IMR-90 (cell line): ENCODE results near the gene LIN7C. TPM values are rescaled to one million over a fixed set of nuclear protein-coding genes. Genes with fewer than 3 reads are reported as not detected.

Source experiments
- ATAC-seq: fragments of 200-7000 bp; cut with Tn5 transposase; 2 replicates; pipeline ENCODE4 v1.9.1; 2020; ENCODE audit warnings: low read depth, mild to moderate bottlenecking, moderate library complexity
- BruUV-seq: library from RNA; stranded (reverse); fragments of 400-500 nt; replicated peaks from 2 replicates; lab custom pipeline; 2021; lab: Mats Ljungman, UMichigan
- CTCF ChIA-PET: fragments of 300-600 bp; formaldehyde crosslinking; extraction: SDS; loops from one replicate; lab custom pipeline; 2021; ENCODE audit warnings: antibody characterized with exemption; lab: Yijun Ruan, JAX
- POLR2A ChIA-PET: fragments of 300-600 bp; sonication (Branson Sonifier 250); formaldehyde crosslinking; loops from one replicate; lab custom pipeline; 2022; ENCODE audit warnings: antibody characterized with exemption; ENCODE audit not compliant: unreplicated experiment; lab: Charles Lee
- DNase-seq: peaks from one replicate; pipeline ENCODE4 v3.0.0; 2013
- H2AFZ ChIP-seq: replicated peaks from 2 replicates; pipeline ENCODE3; 2013; ENCODE audit warnings: low read length, mild to moderate bottlenecking; ENCODE audit not compliant: poor library complexity
- H2AK5ac ChIP-seq: 2 replicates; pipeline ENCODE4 v1.6.1; 2013; ENCODE audit warnings: low read depth, low read length, inconsistent platforms
- H2AK9ac ChIP-seq: replicated peaks from 2 replicates; pipeline ENCODE3; 2013; ENCODE audit warnings: mild to moderate bottlenecking, low read depth, low read length, moderate library complexity; ENCODE audit not compliant: poor library complexity
- H2BK120ac ChIP-seq: 2 replicates; pipeline ENCODE4 v1.6.1; 2013; ENCODE audit warnings: low read depth, low read length, inconsistent platforms
- H2BK15ac ChIP-seq: 3 replicates; pipeline ENCODE4 v1.6.1; 2013; ENCODE audit warnings: low read depth, low read length, inconsistent platforms
- H2BK20ac ChIP-seq: 2 replicates; pipeline ENCODE4 v1.6.1; 2013; ENCODE audit warnings: low read depth, mild to moderate bottlenecking, inconsistent platforms, low read length, moderate library complexity
- H2BK5ac ChIP-seq: 2 replicates; pipeline ENCODE4 v1.6.1; 2013; ENCODE audit warnings: mild to moderate bottlenecking, low read depth, low read length, inconsistent platforms; ENCODE audit not compliant: poor library complexity, severe bottlenecking
- H3K14ac ChIP-seq: replicated peaks from 2 replicates; pipeline ENCODE4 v1.6.1; 2013; ENCODE audit warnings: low read depth, low read length, inconsistent platforms
- H3K18ac ChIP-seq: 2 replicates; pipeline ENCODE4 v1.6.1; 2013; ENCODE audit warnings: low read depth, low read length, control low read depth
- H3K23ac ChIP-seq: 2 replicates; pipeline ENCODE4 v1.6.1; 2013; ENCODE audit warnings: low read depth, low read length, inconsistent platforms
- H3K27ac ChIP-seq: 2 replicates; pipeline ENCODE4 v1.5.1; 2013; ENCODE audit warnings: mild to moderate bottlenecking, control low read depth, low read length; ENCODE audit not compliant: insufficient read depth
- H3K27me3 ChIP-seq: 2 replicates; pipeline ENCODE4 v1.6.1; 2013; ENCODE audit warnings: low read length; ENCODE audit not compliant: control insufficient read depth, insufficient read depth
- H3K36me3 ChIP-seq: 2 replicates; pipeline ENCODE4 v1.6.1; 2013; ENCODE audit warnings: low read length, mixed read lengths; ENCODE audit not compliant: control insufficient read depth, insufficient read depth
- H3K4ac ChIP-seq: 2 replicates; pipeline ENCODE4 v1.6.1; 2013; ENCODE audit warnings: low read depth, low read length, inconsistent platforms
- H3K4me1 ChIP-seq: 2 replicates; pipeline ENCODE4 v1.6.1; 2013; ENCODE audit warnings: low read length, mixed read lengths; ENCODE audit not compliant: control insufficient read depth, insufficient read depth
- H3K4me2 ChIP-seq: 2 replicates; pipeline ENCODE4 v1.6.1; 2013; ENCODE audit warnings: low read depth, mild to moderate bottlenecking, control low read depth, low read length, moderate library complexity
- H3K4me3 ChIP-seq: 2 replicates; pipeline ENCODE4 v1.5.1; 2013; ENCODE audit warnings: low read depth, mild to moderate bottlenecking, control low read depth, low read length, moderate library complexity; ENCODE audit not compliant: insufficient read depth
- H3K56ac ChIP-seq: 2 replicates; pipeline ENCODE4 v1.6.1; 2013; ENCODE audit warnings: low read length, inconsistent platforms; ENCODE audit not compliant: insufficient read depth; ENCODE audit errors: extremely low read depth
- H3K79me1 ChIP-seq, 2 experiments: 2 replicates each; pipeline ENCODE4 v1.6.1; 2013; ENCODE audit warnings: low read length in 2 of 2, inconsistent platforms in 1 of 2, low read depth in 1 of 2
- H3K9ac ChIP-seq: 2 replicates; pipeline ENCODE4 v1.6.1; 2013; ENCODE audit warnings: low read depth, low read length, control low read depth
- H3K9me1 ChIP-seq: 2 replicates; pipeline ENCODE4 v1.6.1; 2013; ENCODE audit warnings: low read length, inconsistent platforms; ENCODE audit not compliant: insufficient read depth
- H3K9me3 ChIP-seq: 2 replicates; pipeline ENCODE4 v1.6.1; 2013; ENCODE audit warnings: low read length; ENCODE audit not compliant: control insufficient read depth, insufficient read depth
- H4K20me1 ChIP-seq: 2 replicates; pipeline ENCODE4 v1.6.1; 2013; ENCODE audit warnings: low read length, inconsistent platforms; ENCODE audit not compliant: insufficient read depth
- H4K5ac ChIP-seq: 2 replicates; pipeline ENCODE4 v1.6.1; 2013; ENCODE audit warnings: mild to moderate bottlenecking, low read depth, low read length, control low read depth
- H4K8ac ChIP-seq, 2 experiments: 2 replicates each; pipeline ENCODE4 v1.6.1; 2013; ENCODE audit warnings: low read depth in 2 of 2, low read length in 2 of 2, control low read depth in 1 of 2, inconsistent platforms in 1 of 2
- H4K91ac ChIP-seq: 2 replicates; pipeline ENCODE4 v1.6.1; 2013; ENCODE audit warnings: low read depth, low read length, inconsistent platforms; ENCODE audit not compliant: insufficient read depth
- MXI1 ChIP-seq: IDR thresholded peaks from 2 replicates; pipeline ENCODE4 v1.6.1; 2012; ENCODE audit warnings: low read depth, mild to moderate bottlenecking, low read length, moderate library complexity, borderline replicate concordance
- WGBS, 2 experiments: methylation state at CpG; one replicate each; pipeline versions ENCODE4 v1.1.5 to v1.1.7; 2013; ENCODE audit warnings: missing lambda C conversion rate in 2 of 2; ENCODE audit not compliant: insufficient read length in 1 of 2; ENCODE audit errors: extremely low coverage in 2 of 2; 5-methylcytosine and 5-hydroxymethylcytosine counted together
- dilution Hi-C: fragments of 300-500 bp; cut with HindIII; formaldehyde crosslinking; loops from one replicate; pipeline ENCODE4 v1.14.3; 2018; ENCODE audit warnings: low sequenced_read_pairs; ENCODE audit not compliant: unreplicated experiment
- in situ Hi-C: fragments of 300-500 bp; cut with MboI; formaldehyde crosslinking; loops from 3 replicates; pipeline ENCODE4 v1.14.3; 2019; ENCODE audit warnings: low sequenced_read_pairs, inconsistent platforms, mixed read lengths
- intact Hi-C: fragments of 100-400 bp; cut with micrococcal nuclease; formaldehyde crosslinking; loops from 2 replicates; pipeline ENCODE4 v1.10.0; 2022
- polyA plus RNA-seq, 3 experiments: library from polyadenylated mRNA; depleted of rRNA; stranded (reverse); fragments of >200 nt; gene quantifications; 2 replicates each; pipeline ENCODE4 v1.2.3, GENCODE V29; 2012; ENCODE audit warnings: low replicate concordance in 1 of 3
- total RNA-seq: library from RNA; depleted of rRNA; stranded (reverse); fragments of >200 nt; gene quantifications from 2 replicates; pipeline ENCODE4 v1.2.3, GENCODE V29; 2012

Gene LIN7C
- total and polyA plus RNA-seq, 2 of the 4 experiments (the other 2 are of a cell fraction): 12.2 to 25.5 TPM

DNA sequence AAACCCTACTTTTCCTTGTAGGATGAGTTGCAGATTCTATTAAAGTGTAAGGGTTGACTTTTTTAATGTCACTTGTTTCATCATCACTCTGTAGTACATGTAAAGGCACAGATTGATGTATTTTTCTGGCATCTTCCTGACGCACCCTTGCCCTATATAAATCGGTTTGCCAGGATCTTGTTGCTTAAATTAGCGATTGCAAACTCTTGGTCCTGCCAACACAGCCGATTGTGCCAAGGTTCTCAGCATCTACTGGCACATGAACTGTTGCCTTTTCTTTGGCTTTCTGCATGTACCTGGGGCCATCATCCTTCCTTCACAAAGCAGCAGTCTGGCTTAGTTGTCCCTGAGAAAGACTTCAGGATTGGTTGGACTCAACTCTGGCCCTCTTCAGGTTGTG lies 7.5 kb upstream of the LIN7C start:
- ChIA-PET CTCF (no interaction called here), POLR2A (interaction anchor here (0.6 kb wide), 1 partner anchor 14 kb away, joined by 4 read pairs; no protein-coding TSS in a partner anchor)
- Histone ChIP-seq H3K4me3 (no peak overlapping the region), H4K91ac (no peak overlapping the region), H3K36me3 (no peaks in the 10 kb centered on the region; the same call in 1 of the 2 replicates), H3K56ac (no peak overlapping the region), H2BK120ac (no peak overlapping the region), H2BK5ac (no peak overlapping the region), H4K8ac (no peak overlapping the region), H3K23ac (no peak overlapping the region), H2AK5ac (no peak overlapping the region), H3K18ac (no peak overlapping the region), H4K20me1 (no peaks in the 10 kb centered on the region), H2AK9ac (no peak overlapping the region), H3K14ac (no peak overlapping the region), H3K27ac (no peak overlapping the region), H2AFZ (no peak overlapping the region), H3K9me1 (no peaks in the 10 kb centered on the region; the same call in 1 of the 2 replicates), H3K79me1 (no peaks in the 10 kb centered on the region), H3K4ac (no peak overlapping the region), H3K27me3 (no peaks in the 10 kb centered on the region), H3K4me2 (no peak overlapping the region), H3K9me3 (0 out of 2 replicates have a peak, but pooled peaks cover 3% of the 10 kb centered on the region), H3K9ac (no peak overlapping the region), H4K5ac (no peak overlapping the region), H3K4me1 (no peaks in the 10 kb centered on the region), H2BK20ac (no peak overlapping the region), H2BK15ac (no peak overlapping the region)
- BruUV-seq: no TSS peak
- intact Hi-C loops: no loop called here
- in situ Hi-C loops: loop anchor here (25.0 kb wide), 1 partner anchor 1823 kb away; no protein-coding TSS in a partner anchor
- TF ChIP-seq MXI1: no peak
- 95% methylated on average over 4 of the region's 4 CpGs; no CpG with 5 or more reads in 1 of the 2 experiments for WGBS, 2 experiments
- ATAC-seq (no peak), DNase-seq (no peak)
- dilution Hi-C loops: no loop called here
